Loucy (cell line): ENCODE measurements around the gene TLK2.
"Not testable (repeated sequence)": the region's sequence is repeated elsewhere in the genome, so short reads cannot be mapped to it uniquely, and the experiment has no call there.

Experiments used
- CTCF ChIP-seq: fragments of 200-600 bp; sonication (generic); conservative IDR thresholded peaks from 2 replicates; pipeline ENCODE4 v1.5.1; 2014; ENCODE audit warnings: mild to moderate bottlenecking, antibody characterized with exemption, low read length
- EZH2phosphoT487 ChIP-seq: fragments of 200-600 bp; IDR thresholded peaks from 2 replicates; pipeline ENCODE4 v1.6.1; 2018; ENCODE audit warnings: antibody characterized with exemption, mild to moderate bottlenecking, moderate library complexity, borderline replicate concordance

- TF ChIP-seq CTCF, EZH2phosphoT487: not testable (repeated sequence)
These were observed 26.4 kb upstream of the TLK2 start for GRCh38 chr17:62452195-62452594.
